SKM-1 treated with dmso at 0.1 percent for 144 hours (cell line): Measurements from ENCODE around the gene DIPK1B.
"Not testable (repeated sequence)": the region's sequence is repeated elsewhere in the genome, so short reads cannot be mapped to it uniquely, and the experiment has no call there.

Experiments
- DNase-seq: peaks from one replicate; lab custom pipeline; 2025; ENCODE audit not compliant: unreplicated experiment; lab: John Stamatoyannopoulos, UW

Gene DIPK1B

GRCh38 chr9:136748666-136749611, 36.6 kb downstream of the DIPK1B start:
- DNase-seq: no peak

DNA sequence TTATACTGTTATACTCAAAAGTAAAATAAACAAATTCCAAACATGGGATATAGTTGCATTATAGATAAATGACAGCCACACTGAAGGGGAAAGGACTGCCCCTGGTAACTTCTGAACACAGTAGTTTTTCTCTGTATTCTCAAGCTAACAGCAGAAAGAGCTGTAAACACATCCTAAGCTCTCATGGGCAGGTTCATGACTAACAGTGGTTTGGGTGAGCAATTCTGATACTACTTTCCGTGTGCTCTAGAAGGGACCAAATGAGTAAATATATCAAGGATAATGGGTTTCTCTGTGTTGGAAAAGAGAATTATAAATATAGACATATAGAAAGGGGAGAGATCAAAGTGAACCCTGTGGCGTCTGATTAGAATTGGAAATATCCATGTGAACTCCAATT, 38.2 kb downstream of the DIPK1B start:
- no peak for DNase-seq

DNA sequence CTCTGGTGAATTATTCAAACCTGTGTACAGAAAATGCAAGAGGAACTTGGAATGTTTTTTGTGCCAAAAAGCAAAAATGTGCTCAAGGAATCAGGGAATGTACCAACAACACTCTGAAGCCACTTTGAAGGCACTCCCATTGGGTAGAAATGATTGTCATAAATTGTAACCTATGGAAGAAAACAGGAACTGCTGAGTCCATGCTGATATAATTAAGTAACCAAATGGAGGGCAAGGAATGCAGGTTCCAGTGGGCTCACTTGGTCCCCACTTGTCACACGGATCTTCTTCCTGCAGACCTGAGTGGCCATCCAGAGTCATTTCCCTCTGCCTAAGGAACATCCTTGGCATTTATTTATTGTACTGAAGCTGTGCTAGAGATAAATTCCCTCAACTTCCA, 38.9 kb downstream of the DIPK1B start:
- no peak for DNase-seq

DNA sequence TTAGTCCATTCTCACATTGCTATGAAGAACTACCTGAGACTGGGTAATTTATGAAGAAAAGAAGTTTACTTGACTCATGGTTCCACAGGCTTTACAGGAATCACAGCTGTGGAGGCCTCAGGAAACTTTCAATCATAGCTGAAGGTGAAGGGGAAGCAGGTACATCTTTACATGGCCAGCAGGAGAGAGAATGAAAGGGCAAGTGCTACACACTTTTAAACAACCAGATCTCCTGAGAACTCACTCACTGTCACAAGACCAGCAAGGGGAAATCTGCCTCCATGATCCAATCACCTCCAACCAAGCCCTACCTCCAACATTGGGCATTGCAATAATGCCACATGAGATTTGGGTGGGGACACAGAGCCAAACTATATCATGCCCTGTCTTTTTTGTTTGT, 39.4 kb downstream of the DIPK1B start:
- DNase-seq: no peak

GRCh38 chr9:136753371-136754058, 41.1 kb downstream of the DIPK1B start:
- no peak for DNase-seq

DNA sequence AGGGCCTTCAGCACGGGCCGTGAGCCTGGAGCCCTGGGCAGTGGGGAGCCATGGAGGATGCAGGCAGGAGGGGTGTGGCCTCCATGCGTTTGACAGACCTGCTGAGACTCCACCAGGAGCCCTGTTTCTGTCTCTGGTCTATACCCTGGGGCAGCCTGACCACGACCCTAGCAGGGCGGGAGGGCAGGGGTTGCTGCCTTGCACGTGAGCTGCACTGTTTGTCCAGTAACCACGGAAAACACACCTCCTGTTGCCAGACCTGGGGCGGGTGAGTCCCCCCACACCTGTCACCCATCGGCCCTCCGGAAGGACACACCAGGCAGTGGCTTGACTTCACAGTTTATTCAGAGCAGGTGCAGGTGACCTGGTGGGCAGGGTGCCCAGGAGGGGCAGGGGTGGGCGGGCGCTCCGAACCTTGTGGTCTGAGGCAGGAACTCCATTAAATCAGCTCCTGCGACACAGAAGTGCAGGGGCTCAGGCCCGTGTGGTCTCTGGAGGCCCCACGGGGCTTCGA, 41.7 kb downstream of the DIPK1B start:
- DNase-seq: no peak

- DNase-seq: no peak
Measured at GRCh38 chr9:136754626-136755301, 42.4 kb downstream of the DIPK1B start.

GRCh38 chr9:136755302-136756133, 43.1 kb downstream of the DIPK1B start:
- not testable (repeated sequence) for DNase-seq

- no peak for DNase-seq
Measured at GRCh38 chr9:136756134-136756438, 43.7 kb downstream of the DIPK1B start.

- DNase-seq: no peak
Measured at GRCh38 chr9:136756836-136757235, 44.5 kb downstream of the DIPK1B start.

DNA sequence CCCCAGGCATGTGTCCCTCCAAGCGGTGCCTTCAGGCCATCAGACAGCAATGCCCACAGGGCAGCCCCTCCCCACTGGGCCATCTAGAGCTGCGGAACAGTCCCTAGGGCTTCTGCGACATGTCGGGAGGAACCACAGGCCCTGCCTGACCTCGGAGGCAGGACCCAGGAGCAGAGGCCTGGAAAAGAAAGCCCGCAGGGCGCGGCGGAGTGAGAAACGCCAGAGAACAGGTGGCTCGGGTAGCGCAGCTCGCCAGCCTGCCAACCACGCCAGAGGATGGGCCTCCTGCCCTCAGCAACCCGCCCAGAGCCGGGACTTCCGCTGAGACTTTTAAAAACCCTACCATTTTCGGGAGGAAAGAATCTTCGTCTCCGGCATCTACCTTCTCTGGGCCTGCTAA, 45.0 kb downstream of the DIPK1B start:
- no peak for DNase-seq

- no peak for DNase-seq
Measured at GRCh38 chr9:136757751-136758140, 45.4 kb downstream of the DIPK1B start.

DNA sequence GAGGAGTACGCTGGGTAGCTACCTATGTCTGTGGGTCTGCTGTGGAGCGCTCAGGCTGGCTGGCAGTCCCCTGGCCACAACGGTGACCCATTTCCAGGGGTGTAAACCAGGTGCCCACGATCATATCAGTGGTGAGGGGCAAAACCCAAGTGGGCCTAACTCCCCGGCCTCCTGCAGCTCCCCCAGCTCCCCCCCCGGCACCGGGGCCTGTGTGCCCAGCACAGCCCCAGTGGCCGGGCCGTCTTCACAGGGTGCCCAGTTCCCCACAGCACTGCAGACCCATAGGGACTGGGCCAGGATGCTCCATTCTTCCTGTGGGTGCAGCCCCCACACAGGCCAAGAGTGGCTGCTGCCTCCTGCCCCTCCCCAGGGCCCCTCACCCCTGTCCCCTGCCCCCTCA, 46.6 kb downstream of the DIPK1B start:
- DNase-seq: no peak

DNA sequence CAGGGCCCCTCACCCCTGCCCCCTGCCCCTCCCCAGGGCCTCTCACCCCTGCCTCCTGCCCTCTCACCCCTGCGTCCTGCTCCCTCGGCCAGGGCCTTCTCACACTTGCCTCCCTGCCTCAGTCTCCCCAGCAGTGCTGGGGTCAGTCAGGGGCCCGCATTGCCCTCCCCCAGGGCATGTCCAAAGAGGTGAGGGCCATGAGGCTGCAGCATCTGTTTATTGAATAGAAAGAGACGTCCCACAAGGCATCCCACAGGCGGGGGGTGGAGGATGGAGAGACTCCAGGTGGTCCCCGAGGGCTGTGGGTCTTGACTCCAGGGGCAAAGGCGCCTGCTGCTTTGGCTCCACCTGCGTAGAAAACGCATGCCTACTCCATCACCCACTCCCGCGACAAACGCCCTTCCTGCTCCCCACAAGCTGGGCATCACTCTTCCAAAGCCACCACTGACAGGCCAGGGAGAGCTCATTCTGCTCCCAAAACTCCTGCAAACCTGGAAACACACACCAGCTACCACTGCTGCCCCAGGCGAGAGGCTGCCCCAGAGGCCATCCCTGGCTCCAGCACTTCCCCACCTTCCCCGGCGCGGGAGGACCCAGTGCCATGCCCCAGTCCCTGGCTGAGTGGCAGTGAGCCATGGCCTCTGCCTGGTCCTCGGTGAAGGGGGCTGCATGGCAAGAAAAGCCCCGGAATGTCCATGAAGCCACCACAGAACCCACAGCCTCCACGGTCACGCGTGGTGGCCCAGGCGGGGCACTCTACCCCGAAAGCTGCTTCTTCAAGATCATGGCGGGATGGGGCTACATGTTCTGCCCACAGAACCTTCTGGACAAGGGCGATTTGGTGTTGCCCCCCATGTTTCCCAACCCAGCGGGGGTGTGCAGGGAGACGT, 47.3 kb downstream of the DIPK1B start:
- no peak for DNase-seq

- no peak for DNase-seq
Measured at GRCh38 chr9:136760424-136760823, 48.1 kb downstream of the DIPK1B start.

DNA sequence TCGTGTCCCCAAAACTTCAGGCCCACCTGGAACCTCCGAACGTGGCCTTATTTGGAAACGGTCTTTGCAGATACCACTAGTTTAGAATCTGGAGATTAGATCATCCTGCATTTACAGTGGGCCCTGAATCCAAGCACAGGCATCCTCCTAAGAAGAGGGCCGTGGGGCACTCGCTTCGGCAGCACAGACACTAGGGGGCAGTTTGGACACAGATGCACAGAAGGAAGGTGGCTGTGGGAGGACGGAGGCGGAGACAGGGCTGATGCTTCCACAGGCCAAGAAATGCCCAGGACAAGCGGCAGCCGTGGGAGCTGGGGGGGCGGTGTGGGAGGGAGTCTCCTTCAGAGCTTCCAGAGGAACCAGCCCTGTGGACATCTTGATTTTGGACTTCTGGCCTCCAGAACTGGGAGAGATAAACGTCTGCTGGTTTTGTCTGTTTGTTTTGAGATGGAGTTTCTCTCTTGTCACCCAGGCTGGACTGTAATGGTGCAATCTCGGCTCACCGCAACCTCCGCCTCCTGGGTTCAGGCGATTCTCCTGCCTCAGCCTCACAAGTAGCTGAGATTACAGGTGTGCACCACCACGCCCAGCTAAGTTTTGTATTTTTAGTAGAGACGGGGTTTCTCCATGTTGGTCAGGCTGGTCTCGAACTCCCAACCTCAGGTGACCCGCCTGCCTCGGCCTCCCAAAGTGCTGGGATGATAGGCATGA, 48.6 kb downstream of the DIPK1B start:
- DNase-seq: peak; percentile 64

DNA sequence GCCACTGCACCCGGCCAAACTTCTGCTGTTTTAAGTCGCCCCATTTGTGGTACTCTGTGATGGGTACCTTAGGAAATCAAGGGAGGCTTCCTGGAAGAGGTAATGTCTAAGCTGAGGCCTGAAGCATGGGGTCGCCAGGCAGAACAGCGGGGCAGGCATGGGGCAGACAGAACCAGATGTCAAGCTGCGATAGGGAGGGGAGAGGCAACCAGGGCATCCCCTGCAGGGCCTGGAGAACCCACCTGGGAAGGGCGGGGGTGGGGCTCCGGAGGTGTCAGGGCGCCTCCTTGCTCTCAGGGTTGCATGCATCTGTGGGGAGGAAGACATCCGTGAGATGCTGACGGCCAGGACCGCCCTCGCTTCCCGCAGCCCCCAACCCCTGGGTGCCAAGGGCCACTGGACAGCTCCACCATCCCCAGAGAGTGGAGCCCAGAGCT, 49.2 kb downstream of the DIPK1B start:
- DNase-seq: no peak

- no peak for DNase-seq
Measured at GRCh38 chr9:136762221-136762691, 49.9 kb downstream of the DIPK1B start.
